Amygdala (tissue), 56 donors: ENCODE measurements around the gene HOXC4.
"Not testable (repeated sequence)": the region's sequence is repeated elsewhere in the genome, so short reads cannot be mapped to it uniquely, and the experiment has no call there.

ENCODE experiments used
- DNase-seq, 56 donors: peaks; one replicate each; lab custom pipeline; 2025; lab: John Stamatoyannopoulos, UW

HOXC4 gene

GRCh38 chr12:54081053-54081514, 27.4 kb downstream of the HOXC4 start:
- not testable (repeated sequence) for DNase-seq

DNA sequence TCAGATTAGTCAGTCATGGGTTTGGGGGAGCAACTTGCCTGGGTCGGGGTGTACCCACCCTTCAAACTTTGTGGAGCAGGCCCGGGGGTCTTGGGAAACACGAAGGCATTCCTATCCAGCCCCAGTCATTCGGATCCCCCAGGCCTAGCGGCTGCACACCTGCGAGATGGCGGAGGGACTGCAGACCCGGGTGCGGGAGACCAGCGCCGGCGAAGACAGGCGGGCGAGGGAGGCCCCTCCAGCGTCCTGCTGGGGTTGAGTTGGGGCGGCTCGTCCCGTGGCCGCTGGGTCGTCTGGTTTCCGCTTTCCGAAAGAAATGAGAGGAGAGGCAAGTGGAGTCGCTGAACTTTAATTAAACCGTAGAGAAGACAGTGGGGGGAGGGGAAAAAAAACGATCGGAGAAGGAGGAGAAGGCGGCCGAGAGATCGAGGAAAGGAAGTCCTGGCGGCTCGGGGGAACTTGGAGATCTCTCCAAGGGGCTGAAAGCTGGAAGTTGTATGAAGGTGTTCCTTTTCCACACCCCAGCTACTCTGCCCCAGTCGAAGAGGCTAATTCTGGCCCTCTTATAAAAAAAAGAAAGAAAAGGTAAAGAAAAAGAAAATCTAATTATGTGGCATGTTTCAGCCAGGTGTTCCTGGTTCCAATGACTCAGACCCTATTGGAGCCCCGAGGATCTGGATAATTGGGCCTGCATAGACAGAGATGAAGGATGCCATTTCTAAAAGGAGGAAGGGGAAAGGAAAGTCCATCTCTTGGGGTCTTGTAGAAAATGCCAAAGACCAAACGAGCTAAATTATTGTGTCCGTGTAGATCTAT, 28.2 kb downstream of the HOXC4 start:
- not testable (repeated sequence) for DNase-seq

GRCh38 chr12:54082397-54082892, 28.8 kb downstream of the HOXC4 start:
- no peak for DNase-seq

- not testable (repeated sequence) for DNase-seq
These were observed 34.4 kb downstream of the HOXC4 start for GRCh38 chr12:54088011-54088410.

GRCh38 chr12:54089465-54089864, 35.8 kb downstream of the HOXC4 start:
- not testable (repeated sequence) for DNase-seq

- DNase-seq = not testable (repeated sequence)
These were observed 36.7 kb downstream of the HOXC4 start for GRCh38 chr12:54090312-54090711.

GRCh38 chr12:54092943-54093342, 39.3 kb downstream of the HOXC4 start:
- DNase-seq = not testable (repeated sequence)

DNA sequence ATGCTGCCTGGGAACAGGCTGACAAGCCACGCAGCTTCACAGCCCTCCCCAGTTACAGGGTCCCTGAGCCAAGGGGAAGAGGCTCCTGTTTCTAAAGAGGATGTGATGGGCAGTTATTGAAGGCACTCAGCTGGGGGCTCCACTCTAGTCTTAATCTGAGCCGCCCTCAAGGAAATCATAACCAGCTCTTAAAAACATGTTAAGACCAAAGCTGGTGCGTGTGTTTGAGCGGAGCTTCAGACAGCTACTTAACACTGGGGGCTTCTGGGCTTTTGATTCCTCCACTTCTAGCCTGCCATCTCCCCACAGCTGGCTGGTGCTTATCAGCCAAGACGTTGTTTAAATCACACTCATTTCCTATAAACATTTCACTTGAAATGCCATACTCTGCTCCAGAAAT, 42.3 kb downstream of the HOXC4 start:
- DNase-seq = not testable (repeated sequence)

DNA sequence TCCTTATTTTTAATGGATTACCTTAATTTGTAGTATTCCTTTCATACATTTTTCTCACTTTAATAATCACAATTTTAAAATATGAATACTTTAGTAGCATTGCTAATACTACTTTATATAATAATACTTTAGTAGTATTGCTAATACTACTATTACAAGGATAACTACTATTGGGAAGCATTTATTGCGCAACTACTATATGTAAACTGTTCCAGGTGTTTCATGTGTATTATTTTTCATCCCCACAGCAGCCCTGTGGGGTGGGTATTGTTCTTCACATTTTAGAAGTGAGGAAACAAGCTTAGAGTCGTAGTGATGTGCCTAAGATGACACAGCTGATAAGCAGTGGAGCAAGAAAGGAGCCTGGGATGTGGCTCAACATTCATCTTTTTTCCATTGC, 45.0 kb downstream of the HOXC4 start:
- not testable (repeated sequence) for DNase-seq

DNA sequence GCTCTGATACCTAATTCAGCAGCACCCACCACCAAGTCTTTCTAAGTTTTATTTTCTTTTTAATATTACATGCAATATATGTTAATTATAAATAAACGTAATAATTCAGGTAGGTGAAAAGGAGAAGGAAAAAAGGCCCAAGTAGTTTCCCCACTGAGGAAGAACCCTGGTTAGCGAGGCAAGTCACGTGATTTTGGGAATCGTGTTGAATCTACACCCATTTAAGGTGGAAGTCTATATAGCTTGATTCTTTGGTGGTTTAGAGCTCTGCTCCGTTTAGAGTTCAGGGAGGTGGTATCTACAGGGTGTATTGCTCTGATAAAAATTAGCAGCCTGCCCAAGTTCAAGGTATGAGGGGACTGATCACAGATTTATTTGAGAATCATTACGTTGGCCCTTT, 47.0 kb downstream of the HOXC4 start:
- not testable (repeated sequence) for DNase-seq

- not testable (repeated sequence) for DNase-seq
These were observed 48.6 kb downstream of the HOXC4 start for GRCh38 chr12:54102223-54102622.

- DNase-seq = not testable (repeated sequence)
These were observed 50.2 kb downstream of the HOXC4 start for GRCh38 chr12:54103827-54104226.
